HepG2 (cell line): Measurements from ENCODE around the gene ELP6. TPM values are rescaled to one million over a fixed set of nuclear protein-coding genes. Genes with fewer than 3 reads are reported as not detected.

Experiments used
- AHR ChIP-seq: IDR thresholded peaks from 2 replicates; pipeline ENCODE4 v1.6.1; 2018; ENCODE audit warnings: missing genetic modification reagents, missing compliant biosample characterization
- E2F2 ChIP-seq: sonication (generic); formaldehyde crosslinking; IDR thresholded peaks from 2 replicates; pipeline ENCODE4 v1.4.0; 2020; ENCODE audit warnings: missing genetic modification reagents, borderline replicate concordance
- FOXO1 ChIP-seq: sonication (generic); formaldehyde crosslinking; IDR thresholded peaks from 2 replicates; pipeline ENCODE4 v1.4.0; 2020; ENCODE audit warnings: missing genetic modification reagents
- GATAD1 ChIP-seq: IDR thresholded peaks from 2 replicates; pipeline ENCODE4 v1.6.1; 2016; ENCODE audit warnings: missing genetic modification reagents, missing compliant biosample characterization
- GZF1 ChIP-seq: sonication (generic); formaldehyde crosslinking; IDR thresholded peaks from 2 replicates; pipeline ENCODE4 v1.5.1; 2020; ENCODE audit warnings: mild to moderate bottlenecking, missing genetic modification reagents
- HES4 ChIP-seq: sonication (generic); formaldehyde crosslinking; IDR thresholded peaks from 2 replicates; pipeline ENCODE4 v1.9.0; 2021; ENCODE audit warnings: mild to moderate bottlenecking, missing genetic modification reagents, borderline replicate concordance
- MTA3 ChIP-seq: sonication (generic); formaldehyde crosslinking; IDR thresholded peaks from 2 replicates; pipeline ENCODE4 v1.4.0; 2020; ENCODE audit warnings: missing genetic modification reagents
- NFATC3 ChIP-seq: sonication (generic); formaldehyde crosslinking; IDR thresholded peaks from 2 replicates; pipeline ENCODE4 v1.5.1; 2020; ENCODE audit warnings: mild to moderate bottlenecking, missing genetic modification reagents
- RBM22 ChIP-seq: fragments of 200-400 bp; formaldehyde crosslinking; optimal IDR thresholded peaks from 2 replicates; pipeline ENCODE3; 2017; ENCODE audit warnings: mild to moderate bottlenecking, low read length, moderate library complexity
- SAP130 ChIP-seq: IDR thresholded peaks from 2 replicates; pipeline ENCODE4 v1.6.1; 2016; ENCODE audit warnings: low read depth
- SETDB1 ChIP-seq: sonication (generic); formaldehyde crosslinking; IDR thresholded peaks from 2 replicates; pipeline ENCODE4 v1.5.1; 2020; ENCODE audit warnings: missing genetic modification reagents, mild to moderate bottlenecking, borderline replicate concordance
- USF2 ChIP-seq, 2 experiments: sonication (generic) in 1 of 2; formaldehyde crosslinking in 1 of 2; IDR thresholded peaks; 2 replicates each; pipeline versions ENCODE4 v1.5.1 to v1.6.1; 2011 to 2020; ENCODE audit warnings: borderline replicate concordance in 1 of 2, low read depth in 1 of 2, low read length in 1 of 2, mild to moderate bottlenecking in 1 of 2, missing genetic modification reagents in 1 of 2, moderate library complexity in 1 of 2
- ZNF138 ChIP-seq: sonication (generic); formaldehyde crosslinking; IDR thresholded peaks from 2 replicates; pipeline ENCODE4 v1.5.0; 2020; ENCODE audit warnings: mild to moderate bottlenecking, low read depth, missing genetic modification reagents
- ZNF160 ChIP-seq: sonication (generic); formaldehyde crosslinking; IDR thresholded peaks from 2 replicates; pipeline ENCODE4 v1.8.0; 2022; ENCODE audit warnings: mild to moderate bottlenecking, inconsistent platforms, missing genetic modification reagents
- ZNF510 ChIP-seq: sonication (generic); formaldehyde crosslinking; IDR thresholded peaks from 2 replicates; pipeline ENCODE4 v1.4.0; 2020; ENCODE audit warnings: low read depth, mild to moderate bottlenecking, missing genetic modification reagents
- ZNF543 ChIP-seq: sonication (generic); formaldehyde crosslinking; IDR thresholded peaks from 2 replicates; pipeline ENCODE4 v1.4.0; 2020; ENCODE audit warnings: mild to moderate bottlenecking, missing genetic modification reagents
- polyA plus RNA-seq, 8 experiments: library from polyadenylated mRNA; depleted of rRNA in 3 of 8; stranded (reverse) in 7 of 8; unstranded in 1 of 8; fragments of >200 nt; fragmentation: Illumina TruSeq in 4 of 8; extraction: Trizol in 4 of 8; gene quantifications; 2 replicates each; pipeline versions ENCODE4 v1.2.1 to v1.2.3, GENCODE V29; 2011 to 2016; ENCODE audit warnings: low read depth in 4 of 8, missing spikeins in 1 of 8, mixed read lengths in 1 of 8; ENCODE audit not compliant: insufficient read depth in 1 of 8
- total RNA-seq, 5 experiments: library from RNA; depleted of rRNA; stranded (reverse); fragments of >200 nt; fragmentation: Illumina TruSeq; extraction: Trizol; gene quantifications; 2 replicates each; pipeline ENCODE4 v1.2.3, GENCODE V29; 2016; ENCODE audit warnings: low read depth in 1 of 5
- TF ChIP-seq, protein P1 (sequence below): sonication (generic); formaldehyde crosslinking; IDR thresholded peaks from 2 replicates; pipeline ENCODE4 v1.5.0; 2020; ENCODE audit warnings: missing genetic modification reagents, mild to moderate bottlenecking, borderline replicate concordance
- TF ChIP-seq, protein P2 (sequence below): sonication (generic); formaldehyde crosslinking; IDR thresholded peaks from 2 replicates; pipeline ENCODE4 v1.5.1; 2020; ENCODE audit warnings: mild to moderate bottlenecking, missing genetic modification reagents
- TF ChIP-seq, protein P3 (sequence below): sonication (generic); formaldehyde crosslinking; IDR thresholded peaks from 2 replicates; pipeline ENCODE4 v1.4.0; 2020; ENCODE audit warnings: missing genetic modification reagents

The ELP6 gene
- total and polyA plus RNA-seq, 2 of the 13 experiments (the other 11 are each of a cell fraction or from before 2014, with no cell fraction given), result 45.0 to 49.3 TPM

- TF ChIP-seq, protein P1, sequence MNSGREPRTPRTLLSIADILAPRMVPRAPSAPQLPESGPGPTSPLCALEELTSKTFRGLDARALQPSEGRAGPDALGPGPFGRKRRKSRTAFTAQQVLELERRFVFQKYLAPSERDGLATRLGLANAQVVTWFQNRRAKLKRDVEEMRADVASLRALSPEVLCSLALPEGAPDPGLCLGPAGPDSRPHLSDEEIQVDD, result peak; percentile 26; the same call in 1 of the 2 replicates
- TF ChIP-seq GATAD1 (CRISPR knock-in tag), result no peak
- TF ChIP-seq USF2 (IDR thresholded peaks at IDR 0.05; ENCODE audit: low read depth, low read length), result peak; percentile 72
- peak; percentile 35; the same call in 1 of the 2 replicates for TF ChIP-seq USF2 (CRISPR knock-in tag; IDR thresholded peaks at IDR 0.05; ENCODE audit: borderline replicate concordance)
- no peak for TF ChIP-seq SETDB1 (CRISPR knock-in tag)
- TF ChIP-seq ZNF138 (CRISPR knock-in tag), result 0 out of 2 replicates have a peak, but pooled peaks have one; percentile 21
- no peak for TF ChIP-seq AHR (CRISPR knock-in tag)
- TF ChIP-seq MTA3 (CRISPR knock-in tag), result no peak
- TF ChIP-seq, protein P2, sequence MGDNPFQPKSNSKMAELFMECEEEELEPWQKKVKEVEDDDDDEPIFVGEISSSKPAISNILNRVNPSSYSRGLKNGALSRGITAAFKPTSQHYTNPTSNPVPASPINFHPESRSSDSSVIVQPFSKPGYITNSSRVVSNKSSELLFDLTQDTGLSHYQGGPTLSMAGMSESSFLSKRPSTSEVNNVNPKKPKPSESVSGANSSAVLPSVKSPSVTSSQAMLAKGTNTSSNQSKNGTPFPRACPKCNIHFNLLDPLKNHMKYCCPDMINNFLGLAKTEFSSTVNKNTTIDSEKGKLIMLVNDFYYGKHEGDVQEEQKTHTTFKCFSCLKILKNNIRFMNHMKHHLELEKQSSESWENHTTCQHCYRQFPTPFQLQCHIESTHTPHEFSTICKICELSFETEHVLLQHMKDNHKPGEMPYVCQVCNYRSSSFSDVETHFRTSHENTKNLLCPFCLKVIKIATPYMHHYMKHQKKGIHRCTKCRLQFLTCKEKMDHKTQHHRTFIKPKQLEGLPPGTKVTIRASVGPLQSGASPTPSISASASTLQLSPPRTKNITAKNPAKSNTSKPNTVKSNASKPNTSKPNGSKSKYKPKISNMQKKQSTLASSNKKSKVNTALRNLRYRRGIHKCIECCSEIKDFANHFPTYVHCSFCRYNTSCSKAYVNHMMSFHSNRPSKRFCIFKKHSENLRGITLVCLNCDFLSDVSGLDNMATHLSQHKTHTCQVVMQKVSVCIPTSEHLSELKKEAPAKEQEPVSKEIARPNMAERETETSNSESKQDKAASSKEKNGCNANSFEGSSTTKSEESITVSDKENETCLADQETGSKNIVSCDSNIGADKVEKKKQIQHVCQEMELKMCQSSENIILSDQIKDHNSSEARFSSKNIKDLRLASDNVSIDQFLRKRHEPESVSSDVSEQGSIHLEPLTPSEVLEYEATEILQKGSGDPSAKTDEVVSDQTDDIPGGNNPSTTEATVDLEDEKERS, result 0 out of 2 replicates have a peak, but pooled peaks have one; percentile 50
- TF ChIP-seq ZNF510 (CRISPR knock-in tag), result no peak
- no peak for TF ChIP-seq HES4
- no peak for TF ChIP-seq NFATC3
- no peak for TF ChIP-seq RBM22
- peak; percentile 84 for TF ChIP-seq SAP130 (CRISPR knock-in tag)
- TF ChIP-seq, protein P3, sequence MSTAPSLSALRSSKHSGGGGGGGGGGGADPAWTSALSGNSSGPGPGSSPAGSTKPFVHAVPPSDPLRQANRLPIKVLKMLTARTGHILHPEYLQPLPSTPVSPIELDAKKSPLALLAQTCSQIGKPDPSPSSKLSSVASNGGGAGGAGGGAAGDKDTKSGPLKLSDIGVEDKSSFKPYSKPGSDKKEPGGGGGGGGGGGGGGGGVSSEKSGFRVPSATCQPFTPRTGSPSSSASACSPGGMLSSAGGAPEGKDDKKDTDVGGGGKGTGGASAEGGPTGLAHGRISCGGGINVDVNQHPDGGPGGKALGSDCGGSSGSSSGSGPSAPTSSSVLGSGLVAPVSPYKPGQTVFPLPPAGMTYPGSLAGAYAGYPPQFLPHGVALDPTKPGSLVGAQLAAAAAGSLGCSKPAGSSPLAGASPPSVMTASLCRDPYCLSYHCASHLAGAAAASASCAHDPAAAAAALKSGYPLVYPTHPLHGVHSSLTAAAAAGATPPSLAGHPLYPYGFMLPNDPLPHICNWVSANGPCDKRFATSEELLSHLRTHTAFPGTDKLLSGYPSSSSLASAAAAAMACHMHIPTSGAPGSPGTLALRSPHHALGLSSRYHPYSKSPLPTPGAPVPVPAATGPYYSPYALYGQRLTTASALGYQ, result no peak
- TF ChIP-seq ZNF160, result no peak
- TF ChIP-seq ZNF543 (CRISPR knock-in tag), result no peak
- no peak for TF ChIP-seq E2F2
- TF ChIP-seq GZF1 (CRISPR knock-in tag), result no peak
- TF ChIP-seq FOXO1 (CRISPR knock-in tag), result peak; percentile 28; the same call in 1 of the 2 replicates
Measured at GRCh38 chr3:47522082-47522987, 8.8 kb upstream of the ELP6 start (continued).
